Measurements from ENCODE around the gene CALN1. TPM values are rescaled to one million over a fixed set of nuclear protein-coding genes. Genes with fewer than 3 reads are reported as not detected.

The CALN1 gene
- polyA plus RNA-seq, 1 donor (not counting 4 experiments of a cell fraction or from before 2014, with no cell fraction given), result not detected

- H2AFZ ChIP-seq (ENCODE audit: control insufficient read depth, low read length), result no peak overlapping the region
- peaks cover 6% of the 10 kb centered on the region for H3K4me1 ChIP-seq (ENCODE audit: control insufficient read depth, extremely low read depth, insufficient read depth, low read length)
- H3K27ac ChIP-seq (ENCODE audit: control insufficient read depth, insufficient read depth, low read length), result no peak overlapping the region
- DNase-seq (ENCODE audit: low read depth, low spot score), result no peak
- no peaks in the 10 kb centered on the region for H3K9me1 ChIP-seq (ENCODE audit: control insufficient read depth, extremely low read depth, insufficient read depth, low read length)
- no peak for FAIRE-seq
- dilution Hi-C loops (cut with MboI; ENCODE audit: extremely low pct_ligation_motif_present, low sequenced_read_pairs), result no loop called here
- no peak overlapping the region for H3K4me2 ChIP-seq (ENCODE audit: control insufficient read depth, extremely low read depth, insufficient read depth, low read depth, low read length)
- no peaks in the 10 kb centered on the region for H4K20me1 ChIP-seq (ENCODE audit: control insufficient read depth, extremely low read depth, insufficient read depth, low read length)
- no peak overlapping the region for H3K4me3 ChIP-seq (ENCODE audit: control insufficient read depth in 2 of 3, extremely low read depth in 1 of 3, insufficient read depth in 2 of 3, low read depth in 1 of 3, low read length in 3 of 3)
- no peaks in the 10 kb centered on the region for H3K9me3 ChIP-seq (ENCODE audit: control insufficient read depth, low read depth, low read length)
- H3K9ac ChIP-seq (ENCODE audit: control insufficient read depth, extremely low read depth, insufficient read depth, low read length), result no peak overlapping the region
- H3K27me3 ChIP-seq (ENCODE audit: control insufficient read depth, extremely low read depth, insufficient read depth, low read length), result no peaks in the 10 kb centered on the region
- H3K79me2 ChIP-seq (ENCODE audit: control insufficient read depth, insufficient read depth, low read length), result no peaks in the 10 kb centered on the region
- no peaks in the 10 kb centered on the region for H3K36me3 ChIP-seq (ENCODE audit: control insufficient read depth in 2 of 2, extremely low read depth in 1 of 2, insufficient read depth in 2 of 2, low read length in 2 of 2)
- TF ChIP-seq CTCF (optimal IDR thresholded peaks at IDR 0.05 in 1 of 3, IDR thresholded peaks at IDR 0.05 in 1 of 3, conservative IDR thresholded peaks at IDR 0.05 in 1 of 3; ENCODE audit: extremely low read depth in 1 of 3, insufficient read depth in 2 of 3, low read length in 3 of 3), result no peak
Measured at GRCh38 chr7:71865172-71865571, 547.0 kb downstream of the CALN1 start.

GRCh38 chr7:71864130-71864529, 548.0 kb downstream of the CALN1 start:
- no peaks in the 10 kb centered on the region for H4K20me1 ChIP-seq (ENCODE audit: control insufficient read depth, extremely low read depth, insufficient read depth, low read length)
- H3K9me3 ChIP-seq (ENCODE audit: control insufficient read depth, low read depth, low read length), result no peaks in the 10 kb centered on the region
- no peak overlapping the region for H3K4me3 ChIP-seq (ENCODE audit: control insufficient read depth in 2 of 3, extremely low read depth in 1 of 3, insufficient read depth in 2 of 3, low read depth in 1 of 3, low read length in 3 of 3)
- TF ChIP-seq EZH2 (IDR thresholded peaks at IDR 0.05; ENCODE audit: low read length), result no peak
- TF ChIP-seq CTCF (optimal IDR thresholded peaks at IDR 0.05 in 1 of 3, IDR thresholded peaks at IDR 0.05 in 1 of 3, conservative IDR thresholded peaks at IDR 0.05 in 1 of 3; ENCODE audit: extremely low read depth in 1 of 3, insufficient read depth in 2 of 3, low read length in 3 of 3), result no peak
- H3K79me2 ChIP-seq (ENCODE audit: control insufficient read depth, insufficient read depth, low read length), result no peaks in the 10 kb centered on the region
- H3K9ac ChIP-seq (ENCODE audit: control insufficient read depth, extremely low read depth, insufficient read depth, low read length), result no peak overlapping the region
- dilution Hi-C loops (cut with MboI; ENCODE audit: extremely low pct_ligation_motif_present, low sequenced_read_pairs), result no loop called here
- H3K4me2 ChIP-seq (ENCODE audit: control insufficient read depth, extremely low read depth, insufficient read depth, low read depth, low read length), result no peak overlapping the region
- H2AFZ ChIP-seq (ENCODE audit: control insufficient read depth, low read length), result no peak overlapping the region
- peaks cover 6% of the 10 kb centered on the region for H3K4me1 ChIP-seq (ENCODE audit: control insufficient read depth, extremely low read depth, insufficient read depth, low read length)
- no peaks in the 10 kb centered on the region for H3K9me1 ChIP-seq (ENCODE audit: control insufficient read depth, extremely low read depth, insufficient read depth, low read length)
- H3K36me3 ChIP-seq (ENCODE audit: control insufficient read depth in 2 of 2, extremely low read depth in 1 of 2, insufficient read depth in 2 of 2, low read length in 2 of 2), result no peaks in the 10 kb centered on the region
- DNase-seq (ENCODE audit: low read depth, low spot score) (no peak), FAIRE-seq (no peak)
- H3K27ac ChIP-seq (ENCODE audit: control insufficient read depth, insufficient read depth, low read length), result no peak overlapping the region
- no peaks in the 10 kb centered on the region for H3K27me3 ChIP-seq (ENCODE audit: control insufficient read depth, extremely low read depth, insufficient read depth, low read length)
